ENCODE data around the gene OR13C9.

OR13C9 gene

GRCh38 chr9:104568868-104569267, 49.1 kb downstream of the OR13C9 start, which contains the start of gene OR13C8:
Gene OR13C8, plus strand, starts transcription at chr9:104569168. Its CDS starts 0 bp downstream, at chr9:104569168.
- no peak for TF ChIP-seq CTCF (conservative IDR thresholded peaks at IDR 0.05; ENCODE audit: low read depth, low read length)
- Histone ChIP-seq H2AFZ (ENCODE audit: low read depth) (no peak within 1 kb of the TSS), H3K36me3 (ENCODE audit: insufficient read depth) (no peaks in the 10 kb centered on the region), H3K4me3 (IDR thresholded peaks at IDR 0.05; ENCODE audit: insufficient read depth, low read depth, low read length) (no peak within 1 kb of the TSS), H3K79me2 (ENCODE audit: insufficient read depth, low read depth) (no peaks in the 10 kb centered on the region), H3K27ac (no peak within 1 kb of the TSS), H3K4me1 (ENCODE audit: low read depth, poor library complexity, severe bottlenecking) (peaks cover 6% of the 10 kb centered on the region), H3K4me2 (no peak within 1 kb of the TSS), H4K20me1 (ENCODE audit: insufficient read depth) (no peaks in the 10 kb centered on the region), H3K27me3 (ENCODE audit: insufficient read depth, low read depth) (no peaks in the 10 kb centered on the region), H3K9ac (no peak within 1 kb of the TSS)
